Inferior parietal cortex (tissue), 1 donor: Measurements from ENCODE around the gene ACSM6.
"Not testable (repeated sequence)": the region's sequence is repeated elsewhere in the genome, so short reads cannot be mapped to it uniquely, and the experiment has no call there.

Experiments
- DNase-seq: peaks from one replicate; pipeline ENCODE4 v3.0.0-alpha.2; 2016; ENCODE audit errors: extremely low spot score

The ACSM6 gene

GRCh38 chr10:95217476-95217875, 23.4 kb downstream of the ACSM6 start:
- no peak for DNase-seq

GRCh38 chr10:95220539-95220938, 26.5 kb downstream of the ACSM6 start:
- no peak for DNase-seq

GRCh38 chr10:95221124-95221523, 27.1 kb downstream of the ACSM6 start:
- DNase-seq: no peak

GRCh38 chr10:95225136-95225535, 31.1 kb downstream of the ACSM6 start:
- no peak for DNase-seq

GRCh38 chr10:95228934-95229723, 35.1 kb downstream of the ACSM6 start:
- not testable (repeated sequence) for DNase-seq

GRCh38 chr10:95229724-95230627, 35.9 kb downstream of the ACSM6 start:
- DNase-seq: no peak

GRCh38 chr10:95230677-95231586, 36.9 kb downstream of the ACSM6 start:
- not testable (repeated sequence) for DNase-seq

GRCh38 chr10:95233377-95234034, 39.5 kb downstream of the ACSM6 start:
- DNase-seq: no peak

- DNase-seq: no peak
Observed at GRCh38 chr10:95234951-95235350, 40.9 kb downstream of the ACSM6 start.

GRCh38 chr10:95235676-95236067, 41.6 kb downstream of the ACSM6 start:
- no peak for DNase-seq

GRCh38 chr10:95236068-95236903, 42.2 kb downstream of the ACSM6 start:
- DNase-seq: no peak

- no peak for DNase-seq
Observed at GRCh38 chr10:95237376-95238170, 43.5 kb downstream of the ACSM6 start.

- DNase-seq: not testable (repeated sequence)
Observed at GRCh38 chr10:95240096-95240495, 46.1 kb downstream of the ACSM6 start.

- DNase-seq: no peak
Observed at GRCh38 chr10:95240811-95241210, 46.8 kb downstream of the ACSM6 start.

GRCh38 chr10:95241533-95241932, 47.5 kb downstream of the ACSM6 start:
- DNase-seq: no peak

- peak; percentile 65 for DNase-seq
Observed at GRCh38 chr10:95242581-95243317, 48.7 kb downstream of the ACSM6 start.

GRCh38 chr10:95243318-95243617, 49.2 kb downstream of the ACSM6 start:
- no peak for DNase-seq

- no peak for DNase-seq
Observed at GRCh38 chr10:95244152-95244551, 50.1 kb downstream of the ACSM6 start.
